ENCODE data around the gene BUB1B. TPM values are rescaled to one million over a fixed set of nuclear protein-coding genes. Genes with fewer than 3 reads are reported as not detected.
A peak's percentile ranks its signal among the peaks of the same experiment; 100 is the strongest.

The BUB1B gene, protein sequence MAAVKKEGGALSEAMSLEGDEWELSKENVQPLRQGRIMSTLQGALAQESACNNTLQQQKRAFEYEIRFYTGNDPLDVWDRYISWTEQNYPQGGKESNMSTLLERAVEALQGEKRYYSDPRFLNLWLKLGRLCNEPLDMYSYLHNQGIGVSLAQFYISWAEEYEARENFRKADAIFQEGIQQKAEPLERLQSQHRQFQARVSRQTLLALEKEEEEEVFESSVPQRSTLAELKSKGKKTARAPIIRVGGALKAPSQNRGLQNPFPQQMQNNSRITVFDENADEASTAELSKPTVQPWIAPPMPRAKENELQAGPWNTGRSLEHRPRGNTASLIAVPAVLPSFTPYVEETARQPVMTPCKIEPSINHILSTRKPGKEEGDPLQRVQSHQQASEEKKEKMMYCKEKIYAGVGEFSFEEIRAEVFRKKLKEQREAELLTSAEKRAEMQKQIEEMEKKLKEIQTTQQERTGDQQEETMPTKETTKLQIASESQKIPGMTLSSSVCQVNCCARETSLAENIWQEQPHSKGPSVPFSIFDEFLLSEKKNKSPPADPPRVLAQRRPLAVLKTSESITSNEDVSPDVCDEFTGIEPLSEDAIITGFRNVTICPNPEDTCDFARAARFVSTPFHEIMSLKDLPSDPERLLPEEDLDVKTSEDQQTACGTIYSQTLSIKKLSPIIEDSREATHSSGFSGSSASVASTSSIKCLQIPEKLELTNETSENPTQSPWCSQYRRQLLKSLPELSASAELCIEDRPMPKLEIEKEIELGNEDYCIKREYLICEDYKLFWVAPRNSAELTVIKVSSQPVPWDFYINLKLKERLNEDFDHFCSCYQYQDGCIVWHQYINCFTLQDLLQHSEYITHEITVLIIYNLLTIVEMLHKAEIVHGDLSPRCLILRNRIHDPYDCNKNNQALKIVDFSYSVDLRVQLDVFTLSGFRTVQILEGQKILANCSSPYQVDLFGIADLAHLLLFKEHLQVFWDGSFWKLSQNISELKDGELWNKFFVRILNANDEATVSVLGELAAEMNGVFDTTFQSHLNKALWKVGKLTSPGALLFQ
- 100 and 246 TPM in 2 replicates for total RNA-seq (2011; cell fraction: chromatin; rRNA removed; ENCODE audit: low replicate concordance)
- 43.7 and 56.3 TPM in 2 replicates for total RNA-seq (2011; cell fraction: nucleolus; rRNA removed)
- total RNA-seq (2011; cell fraction: nucleoplasm; rRNA removed): 69.7 and 78.0 TPM in 2 replicates
- total RNA-seq (2014; rRNA removed) (73.1 and 79.1 TPM in 2 replicates), total RNA-seq (2014; rRNA removed; fragmentation: Illumina TruSeq; extraction: Trizol) (89.7 and 95.5 TPM in 2 replicates), total RNA-seq (2015; rRNA removed; fragmentation: Illumina TruSeq; extraction: Trizol) (81.0 and 82.2 TPM in 2 replicates), total RNA-seq (2021) (72.8 and 75.6 TPM in 2 replicates), polyA plus RNA-seq (2011; rRNA removed) (113 and 118 TPM in 2 replicates), polyA plus RNA-seq (2014; fragmentation: Illumina TruSeq; extraction: Trizol) (92.6 and 105 TPM in 2 replicates), polyA plus RNA-seq (2014; fragmentation: Nextera tagmentation; extraction: Ambion mirVana) (10 to 100 TPM; 28.7 to 43.3 TPM), polyA plus RNA-seq (2014; rRNA removed) (93.4 and 94.2 TPM in 2 replicates), polyA minus RNA-seq (2011; rRNA and poly(A)+ RNA removed) (80.8 and 91.4 TPM in 2 replicates), Bru-seq, nascent RNA (percentile 91 among the genes with signal in this experiment), BruChase-seq, experiment 1, labeled RNA remaining after a 2-hour chase (percentile 94 among the genes with signal in this experiment), BruChase-seq, experiment 2, labeled RNA remaining after a 6-hour chase (percentile 94 among the genes with signal in this experiment)
- 21.6 and 38.9 TPM in 2 replicates for polyA plus RNA-seq (2011; cell fraction: cytosol; rRNA removed)
- 208 and 313 TPM in 2 replicates for polyA plus RNA-seq (2011; cell fraction: nucleus; rRNA removed)
- 46.2 and 52.2 TPM in 2 replicates for polyA plus RNA-seq (2012)
- polyA minus RNA-seq (2011; cell fraction: cytosol; rRNA and poly(A)+ RNA removed): 26.2 and 37.5 TPM in 2 replicates
- 50.5 and 120 TPM in 2 replicates for polyA minus RNA-seq (2011; cell fraction: nucleus; rRNA and poly(A)+ RNA removed)
- long read RNA-seq, experiment 1, transcript BUB1B-201 (23 exons, 3,725 nt): major isoform, 197 of 299 reads
- long read RNA-seq, experiment 1, partial matches to known transcripts: 40 of 299 reads
- long read RNA-seq, experiment 1, other reads (novel, unspliced or antisense): 62 of 299 reads
- long read RNA-seq, experiment 2, transcript BUB1B-201 (23 exons, 3,725 nt): major isoform, 7 of 38 reads
- long read RNA-seq, experiment 2, partial matches to known transcripts: 19 of 38 reads
- long read RNA-seq, experiment 2, other reads (novel, unspliced or antisense): 12 of 38 reads
- long read RNA-seq, experiment 3, transcript BUB1B-201 (23 exons, 3,725 nt): major isoform, 15 of 40 reads
- long read RNA-seq, experiment 3, partial matches to known transcripts: 20 of 40 reads
- long read RNA-seq, experiment 3, other reads (novel, unspliced or antisense): 5 of 40 reads

DNA sequence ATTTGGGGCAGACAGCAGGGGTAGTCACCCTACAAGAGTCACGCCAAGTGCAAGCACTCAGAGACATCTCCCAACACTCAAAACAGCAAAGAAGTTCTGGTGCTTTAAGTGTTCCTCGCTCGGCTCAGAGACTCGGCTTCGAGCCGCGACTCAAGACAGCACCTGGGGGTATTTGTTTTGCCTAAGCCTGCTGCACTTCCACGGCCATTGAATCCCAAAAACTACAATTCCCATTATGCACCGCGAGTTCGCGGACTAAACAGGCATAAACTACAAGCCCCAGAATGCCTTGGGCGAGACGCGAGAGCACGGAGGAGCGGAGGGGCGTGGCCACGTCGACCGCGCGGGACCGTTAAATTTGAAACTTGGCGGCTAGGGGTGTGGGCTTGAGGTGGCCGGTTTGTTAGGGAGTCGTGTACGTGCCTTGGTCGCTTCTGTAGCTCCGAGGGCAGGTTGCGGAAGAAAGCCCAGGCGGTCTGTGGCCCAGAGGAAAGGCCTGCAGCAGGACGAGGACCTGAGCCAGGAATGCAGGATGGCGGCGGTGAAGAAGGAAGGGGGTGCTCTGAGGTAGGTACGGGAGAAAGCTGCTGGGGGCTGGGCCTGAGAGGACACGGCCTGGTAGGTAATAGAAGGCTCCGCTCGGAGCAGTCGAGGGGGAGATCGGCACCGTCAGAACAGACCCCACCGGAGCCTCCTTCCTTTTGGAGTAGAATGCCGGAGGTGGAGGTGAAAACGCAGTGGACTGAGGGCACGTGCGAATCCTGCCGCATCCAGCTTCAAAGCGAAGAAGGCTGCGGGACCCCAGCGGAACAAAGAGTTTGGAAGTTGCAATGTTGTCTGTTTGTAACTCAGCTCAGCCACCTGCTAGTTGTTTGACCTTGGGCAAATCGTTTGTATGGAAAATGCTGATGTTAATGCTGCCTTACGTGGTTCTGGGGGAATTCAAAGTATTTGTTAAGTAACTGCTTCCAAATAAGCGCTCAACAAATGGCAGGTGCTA is at the start of gene BUB1B:
BUB1B (plus strand) TSS at position 381 of the 1,000 bp plus-strand sequence; CDS start at position 533, 152 bp downstream.
- no peaks in the 10 kb centered on the region for H3K9me3 ChIP-seq (replicated peaks; ENCODE audit: control insufficient read depth, insufficient read depth, low read depth, low read length)
- POLR2A ChIA-PET: interaction anchor here (0.6 to 2.3 kb wide), 12 partner anchors 10 to 126 kb away, joined by 3 to 20 read pairs (median 3); no protein-coding TSS in a partner anchor
- H3K27me3 ChIP-seq (ENCODE audit: control insufficient read depth in 2 of 2, insufficient read depth in 2 of 2, low read length in 2 of 2): no peaks in the 10 kb centered on the region
- intact Hi-C loops (cut with micrococcal nuclease): loop anchor here (2.0 to 5.0 kb wide), 2 partner anchors 52 to 109 kb away; partner anchors contain the start of gene BMF
- H3K36me3 ChIP-seq (ENCODE audit: control insufficient read depth, insufficient read depth, low read length): peaks cover 37% of the 10 kb centered on the region
- ATAC-seq (peak; percentile 95), DNase-seq (ENCODE audit: extremely low read depth in 1 of 4, low spot score in 3 of 4) (peak; percentile 94 to 97 (median 96)), FAIRE-seq (peak; percentile 100)
- 1% methylated on average over 53 of the region's 54 CpGs for WGBS (ENCODE audit: insufficient coverage, low coverage, missing lambda C conversion rate)
- peaks cover 7% of the 10 kb centered on the region; the same call in 1 of the 2 replicates for H4K20me1 ChIP-seq (replicated peaks; ENCODE audit: control insufficient read depth, insufficient read depth, low read length)
- H3K9ac ChIP-seq (ENCODE audit: insufficient read depth in 1 of 2, low read depth in 2 of 2, low read length in 2 of 2): peak within 1 kb of the TSS; percentile 91 to 99
- H2AFZ ChIP-seq (ENCODE audit: low read depth, low read length): peak within 1 kb of the TSS; percentile 94
- peak within 1 kb of the TSS; percentile 68 for H3K4me3 ChIP-seq
- no peaks in the 10 kb centered on the region for H3K9me1 ChIP-seq (ENCODE audit: control insufficient read depth, insufficient read depth, low read length)
- in situ Hi-C loops (cut with MboI): no loop called here
- CTCF ChIA-PET (ENCODE audit: low intra/inter-chr PET ratio): no interaction called here
- H3K4me1 ChIP-seq (replicated peaks in 1 of 2; ENCODE audit: control insufficient read depth in 2 of 2, insufficient read depth in 2 of 2, low read length in 2 of 2): peaks cover 0 to 15% of the 10 kb centered on the region in 2 experiments; a peak in 3 of 5 replicates
- BruUV-seq (replicated peaks): TSS peak; percentile 63
- peaks cover 51% of the 10 kb centered on the region for H3K79me2 ChIP-seq (ENCODE audit: control insufficient read depth, insufficient read depth, low read length)
- peak within 1 kb of the TSS; percentile 90 for H3K27ac ChIP-seq (ENCODE audit: extremely low read depth, low read depth, low read length)
- H3K4me2 ChIP-seq (ENCODE audit: insufficient read depth, low read length): peak within 1 kb of the TSS; percentile 93
- TF ChIP-seq NFIC (IDR thresholded peaks at IDR 0.05) (peak; percentile 76), ZNF766 (CRISPR knock-in tag; conservative IDR thresholded peaks at IDR 0.05) (peak; percentile 81; the same call in 1 of the 2 replicates), TRIM28 (IDR thresholded peaks at IDR 0.05) (peak; percentile 59; the same call in 1 of the 2 replicates), SIX5 (IDR thresholded peaks at IDR 0.05; ENCODE audit: borderline replicate concordance in 1 of 2, insufficient read depth in 1 of 2, low read depth in 1 of 2, low read length in 2 of 2) (peak; percentile 96 to 98), RBFOX2 (IDR thresholded peaks at IDR 0.05; ENCODE audit: low read depth, low read length) (peak; percentile 97), MBD2 (IDR thresholded peaks at IDR 0.05; ENCODE audit: borderline replicate concordance, low read depth) (peak; percentile 91)
- TF ChIP-seq, protein P1, sequence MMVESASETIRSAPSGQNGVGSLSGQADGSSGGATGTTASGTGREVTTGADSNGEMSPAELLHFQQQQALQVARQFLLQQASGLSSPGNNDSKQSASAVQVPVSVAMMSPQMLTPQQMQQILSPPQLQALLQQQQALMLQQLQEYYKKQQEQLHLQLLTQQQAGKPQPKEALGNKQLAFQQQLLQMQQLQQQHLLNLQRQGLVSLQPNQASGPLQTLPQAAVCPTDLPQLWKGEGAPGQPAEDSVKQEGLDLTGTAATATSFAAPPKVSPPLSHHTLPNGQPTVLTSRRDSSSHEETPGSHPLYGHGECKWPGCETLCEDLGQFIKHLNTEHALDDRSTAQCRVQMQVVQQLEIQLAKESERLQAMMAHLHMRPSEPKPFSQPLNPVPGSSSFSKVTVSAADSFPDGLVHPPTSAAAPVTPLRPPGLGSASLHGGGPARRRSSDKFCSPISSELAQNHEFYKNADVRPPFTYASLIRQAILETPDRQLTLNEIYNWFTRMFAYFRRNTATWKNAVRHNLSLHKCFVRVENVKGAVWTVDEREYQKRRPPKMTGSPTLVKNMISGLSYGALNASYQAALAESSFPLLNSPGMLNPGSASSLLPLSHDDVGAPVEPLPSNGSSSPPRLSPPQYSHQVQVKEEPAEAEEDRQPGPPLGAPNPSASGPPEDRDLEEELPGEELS (CRISPR knock-in tag; IDR thresholded peaks at IDR 0.05; ENCODE audit: borderline replicate concordance): no peak

Measured in K562 (cell line).